ENCODE results near the gene ZFP36. TPM values are rescaled to one million over a fixed set of nuclear protein-coding genes. Genes with fewer than 3 reads are reported as not detected.

ZFP36 gene
- total RNA-seq, 4 donors from 2014 or later, result 323 to 827 (median 509) TPM

DNA sequence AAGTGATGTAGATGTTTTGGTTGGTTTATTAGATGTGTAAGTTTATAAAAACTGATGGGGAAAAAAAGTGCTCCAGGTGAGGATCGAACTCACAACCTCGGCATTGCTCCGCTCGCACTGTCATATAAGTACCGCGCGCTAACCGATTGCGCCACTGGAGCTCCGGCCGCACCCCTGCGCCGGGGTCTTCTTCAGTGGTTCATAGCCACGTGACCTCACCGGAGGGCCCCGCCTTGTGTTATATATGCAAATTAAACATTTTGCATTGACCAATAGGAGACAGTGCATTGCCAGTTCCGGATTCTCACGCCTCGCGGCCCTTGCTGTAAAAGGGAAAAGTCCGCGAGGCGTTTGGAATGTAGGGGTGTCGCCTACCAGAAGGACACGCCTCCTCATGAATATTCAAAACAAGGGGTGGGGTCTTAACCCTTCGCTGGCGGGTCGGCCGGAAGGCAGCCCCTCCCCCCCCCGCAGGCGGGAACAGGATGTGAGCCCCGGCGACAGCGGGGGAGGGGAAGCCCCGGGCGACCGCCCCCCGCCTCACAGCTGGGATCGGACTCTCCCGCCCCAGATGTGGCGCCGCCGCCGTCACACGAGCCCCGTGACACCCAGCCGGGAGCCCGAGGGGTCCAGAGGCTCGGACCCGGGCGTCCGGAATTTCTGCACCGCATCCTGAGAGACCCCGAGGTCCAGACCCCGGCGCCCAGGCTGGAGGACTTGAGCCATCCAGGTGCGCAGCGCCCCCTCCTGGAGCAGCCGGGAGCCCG, 5.6 kb downstream of the ZFP36 start, which contains the start of gene PLEKHG2:
Gene PLEKHG2 (plus strand): TSS at position 570 of the 767 bp plus-strand sequence. CDS start 1,418 bp downstream, outside the sequence.
- DNase-seq (ENCODE audit: low spot score) (peak; percentile 96), ATAC-seq (ENCODE audit: low FRiP score) (peak; percentile 39)
- TF ChIP-seq, protein P1, sequence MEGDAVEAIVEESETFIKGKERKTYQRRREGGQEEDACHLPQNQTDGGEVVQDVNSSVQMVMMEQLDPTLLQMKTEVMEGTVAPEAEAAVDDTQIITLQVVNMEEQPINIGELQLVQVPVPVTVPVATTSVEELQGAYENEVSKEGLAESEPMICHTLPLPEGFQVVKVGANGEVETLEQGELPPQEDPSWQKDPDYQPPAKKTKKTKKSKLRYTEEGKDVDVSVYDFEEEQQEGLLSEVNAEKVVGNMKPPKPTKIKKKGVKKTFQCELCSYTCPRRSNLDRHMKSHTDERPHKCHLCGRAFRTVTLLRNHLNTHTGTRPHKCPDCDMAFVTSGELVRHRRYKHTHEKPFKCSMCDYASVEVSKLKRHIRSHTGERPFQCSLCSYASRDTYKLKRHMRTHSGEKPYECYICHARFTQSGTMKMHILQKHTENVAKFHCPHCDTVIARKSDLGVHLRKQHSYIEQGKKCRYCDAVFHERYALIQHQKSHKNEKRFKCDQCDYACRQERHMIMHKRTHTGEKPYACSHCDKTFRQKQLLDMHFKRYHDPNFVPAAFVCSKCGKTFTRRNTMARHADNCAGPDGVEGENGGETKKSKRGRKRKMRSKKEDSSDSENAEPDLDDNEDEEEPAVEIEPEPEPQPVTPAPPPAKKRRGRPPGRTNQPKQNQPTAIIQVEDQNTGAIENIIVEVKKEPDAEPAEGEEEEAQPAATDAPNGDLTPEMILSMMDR (IDR thresholded peaks at IDR 0.05), result peak in 1 of 3 donors; percentile 81

- TF ChIP-seq, protein P1 (IDR thresholded peaks at IDR 0.05), result no peak
- DNase-seq (ENCODE audit: low spot score) (no peak), ATAC-seq (ENCODE audit: low FRiP score) (peak; percentile 1)
Observed at GRCh38 chr19:39412867-39413271, 6.2 kb downstream of the ZFP36 start.

GRCh38 chr19:39413272-39413910, 6.7 kb downstream of the ZFP36 start:
- no peak for DNase-seq (ENCODE audit: low spot score)
- no peak for ATAC-seq (ENCODE audit: low FRiP score)
- TF ChIP-seq, protein P1 (IDR thresholded peaks at IDR 0.05), result no peak

DNA sequence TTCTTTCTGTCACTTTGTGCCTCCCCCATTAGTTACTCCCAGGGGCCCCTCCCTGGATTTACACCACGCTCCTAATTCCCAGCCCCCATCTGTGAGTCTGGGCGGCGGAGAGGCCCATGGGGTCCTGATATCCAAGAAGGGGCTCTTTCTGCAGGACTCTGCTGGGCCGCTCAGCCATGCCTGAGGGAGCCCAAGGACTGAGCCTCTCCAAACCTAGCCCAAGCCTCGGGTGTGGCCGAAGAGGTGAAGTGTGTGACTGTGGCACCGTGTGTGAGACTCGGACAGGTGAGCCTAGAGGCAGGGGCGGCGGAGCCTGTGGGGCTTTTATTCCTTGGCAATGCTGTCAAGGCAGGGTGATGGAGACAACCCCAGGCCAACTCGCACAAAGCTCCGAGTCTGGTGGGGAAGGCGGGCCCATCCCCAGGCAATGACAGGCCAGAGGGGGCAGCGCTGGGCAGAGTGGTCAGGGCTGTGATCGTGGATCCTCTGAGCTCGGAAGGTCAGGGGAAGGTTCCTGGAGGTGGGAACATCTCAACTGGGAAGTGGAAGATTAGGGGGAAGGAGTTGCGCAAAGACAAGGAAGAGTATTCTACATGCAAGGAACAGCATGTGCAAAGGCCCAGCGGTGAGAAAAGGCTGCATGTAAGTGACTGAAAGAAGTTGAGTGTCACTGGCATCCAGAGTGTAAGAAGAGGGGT, 7.4 kb downstream of the ZFP36 start:
- TF ChIP-seq, protein P1 (IDR thresholded peaks at IDR 0.05), result no peak
- ATAC-seq (ENCODE audit: low FRiP score), result no peak
- no peak for DNase-seq (ENCODE audit: low spot score)

- ATAC-seq (ENCODE audit: low FRiP score), result no peak
- no peak for DNase-seq (ENCODE audit: low spot score)
- TF ChIP-seq, protein P1 (IDR thresholded peaks at IDR 0.05), result no peak
Observed at GRCh38 chr19:39415111-39416046, 8.7 kb downstream of the ZFP36 start.
